GM13976 (cell line): ENCODE data around the gene TMEM181.

Experiments used
- DNase-seq: peaks from one replicate; pipeline ENCODE4 v3.0.0; 2012; ENCODE audit warnings: low spot score
- CTCF ChIP-seq: IDR thresholded peaks from 2 replicates; pipeline ENCODE4 v1.5.1; 2012; ENCODE audit warnings: borderline replicate concordance, mild to moderate bottlenecking; ENCODE audit not compliant: insufficient read depth; ENCODE audit errors: extremely low read depth, missing control alignments, control extremely low read depth
- in situ Hi-C: fragments of 300-500 bp; cut with MboI; formaldehyde crosslinking; loops from one replicate; pipeline ENCODE4 v1.12.0; 2022; ENCODE audit warnings: low sequenced_read_pairs, mixed read lengths, inconsistent platforms; ENCODE audit not compliant: unreplicated experiment

The TMEM181 gene

GRCh38 chr6:158633127-158633526, 73.2 kb downstream of the TMEM181 start:
- DNase-seq = no peak
- in situ Hi-C loops = no loop called here
- no peak for TF ChIP-seq CTCF

GRCh38 chr6:158634695-158635426, 75.0 kb downstream of the TMEM181 start:
- in situ Hi-C loops = no loop called here

GRCh38 chr6:158635427-158636073, 75.7 kb downstream of the TMEM181 start:
- in situ Hi-C loops = no loop called here
- TF ChIP-seq CTCF = no peak
- no peak for DNase-seq

More at GRCh38 chr6:158634695-158635426, 75.0 kb downstream of the TMEM181 start:
- no peak for DNase-seq
- TF ChIP-seq CTCF = no peak

GRCh38 chr6:158636778-158637177, 76.9 kb downstream of the TMEM181 start:
- in situ Hi-C loops = no loop called here
- no peak for DNase-seq
- no peak for TF ChIP-seq CTCF

- no peak for TF ChIP-seq CTCF
- no peak for DNase-seq
- in situ Hi-C loops = no loop called here
Observed at GRCh38 chr6:158638324-158638854, 78.5 kb downstream of the TMEM181 start.

GRCh38 chr6:158639056-158639455, 79.2 kb downstream of the TMEM181 start:
- in situ Hi-C loops = no loop called here
- no peak for DNase-seq
- TF ChIP-seq CTCF = no peak
